ENCODE measurements around the gene FKRP.
"Not testable (repeated sequence)": the region's sequence is repeated elsewhere in the genome, so short reads cannot be mapped to it uniquely, and the experiment has no call there.

Gene FKRP

GRCh38 chr19:46788968-46789338 is 43.1 kb downstream of the FKRP start:
- Histone ChIP-seq H3K27me3 (replicated peaks; ENCODE audit: control insufficient read depth, insufficient read depth, low read length) (no peaks in the 10 kb centered on the region), H3K4me3 (ENCODE audit: low read length) (peak overlapping the region; percentile 53)

GRCh38 chr19:46789371-46789770 is 43.5 kb downstream of the FKRP start:
- no peak overlapping the region for H3K9ac ChIP-seq (ENCODE audit: low read length)
- no peak overlapping the region for H3K4me3 ChIP-seq (ENCODE audit: low read length)
- H3K27me3 ChIP-seq (replicated peaks; ENCODE audit: control insufficient read depth, insufficient read depth, low read length), result no peaks in the 10 kb centered on the region
- no peak for DNase-seq (ENCODE audit: low read depth)
- H3K9me3 ChIP-seq (ENCODE audit: control insufficient read depth, low read length), result no peaks in the 10 kb centered on the region
- H3K36me3 ChIP-seq (ENCODE audit: control insufficient read depth, insufficient read depth, low read length, severe bottlenecking), result peaks cover 11% of the 10 kb centered on the region
- H3K4me1 ChIP-seq (ENCODE audit: control insufficient read depth, insufficient read depth, low read length), result peaks cover 25% of the 10 kb centered on the region

More at GRCh38 chr19:46788968-46789338, 43.1 kb downstream of the FKRP start:
- DNase-seq (ENCODE audit: low read depth), result no peak
- peaks cover 14% of the 10 kb centered on the region for H3K36me3 ChIP-seq (ENCODE audit: control insufficient read depth, insufficient read depth, low read length, severe bottlenecking)
- H3K9me3 ChIP-seq (ENCODE audit: control insufficient read depth, low read length), result no peaks in the 10 kb centered on the region
- no peak overlapping the region for H3K9ac ChIP-seq (ENCODE audit: low read length)
- peaks cover 29% of the 10 kb centered on the region for H3K4me1 ChIP-seq (ENCODE audit: control insufficient read depth, insufficient read depth, low read length)

DNA sequence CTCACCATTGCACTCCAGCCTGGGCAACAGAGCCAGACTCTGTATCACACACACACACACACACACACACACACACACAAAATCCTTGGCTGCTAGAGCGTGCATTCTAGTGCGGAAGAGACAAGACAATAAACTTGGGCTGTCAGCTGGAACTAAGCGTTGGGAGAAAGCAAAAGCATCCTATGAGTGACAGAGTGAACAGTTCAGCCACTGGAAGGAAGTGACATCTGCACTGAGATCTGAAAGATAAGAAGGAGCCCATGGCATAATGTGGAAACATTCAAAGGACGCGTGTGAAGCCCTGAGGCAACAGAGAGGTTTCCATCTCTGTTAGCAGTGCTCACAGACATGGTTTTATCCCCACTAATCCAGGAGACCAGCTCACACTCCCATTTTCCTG is 46.1 kb downstream of the FKRP start:
- H3K4me3 ChIP-seq (ENCODE audit: low read length), result no peak overlapping the region
- no peaks in the 10 kb centered on the region for H3K36me3 ChIP-seq (ENCODE audit: control insufficient read depth, insufficient read depth, low read length, severe bottlenecking)
- no peak overlapping the region for H3K9ac ChIP-seq (ENCODE audit: low read length)
- no peaks in the 10 kb centered on the region for H3K9me3 ChIP-seq (ENCODE audit: control insufficient read depth, low read length)
- no peaks in the 10 kb centered on the region for H3K27me3 ChIP-seq (replicated peaks; ENCODE audit: control insufficient read depth, insufficient read depth, low read length)
- DNase-seq (ENCODE audit: low read depth), result no peak
- peaks cover 29% of the 10 kb centered on the region for H3K4me1 ChIP-seq (ENCODE audit: control insufficient read depth, insufficient read depth, low read length)

GRCh38 chr19:46797881-46798280 is 52.0 kb downstream of the FKRP start:
- Histone ChIP-seq H3K9me3 (ENCODE audit: control insufficient read depth, low read length) (no peaks in the 10 kb centered on the region), H3K36me3 (ENCODE audit: control insufficient read depth, insufficient read depth, low read length, severe bottlenecking) (no peaks in the 10 kb centered on the region), H3K9ac (ENCODE audit: low read length) (peak overlapping the region; percentile 8), H3K27me3 (replicated peaks; ENCODE audit: control insufficient read depth, insufficient read depth, low read length) (no peaks in the 10 kb centered on the region), H3K4me1 (ENCODE audit: control insufficient read depth, insufficient read depth, low read length) (peaks cover 28% of the 10 kb centered on the region), H3K4me3 (ENCODE audit: low read length) (no peak overlapping the region)
- DNase-seq (ENCODE audit: low read depth), result no peak

DNA sequence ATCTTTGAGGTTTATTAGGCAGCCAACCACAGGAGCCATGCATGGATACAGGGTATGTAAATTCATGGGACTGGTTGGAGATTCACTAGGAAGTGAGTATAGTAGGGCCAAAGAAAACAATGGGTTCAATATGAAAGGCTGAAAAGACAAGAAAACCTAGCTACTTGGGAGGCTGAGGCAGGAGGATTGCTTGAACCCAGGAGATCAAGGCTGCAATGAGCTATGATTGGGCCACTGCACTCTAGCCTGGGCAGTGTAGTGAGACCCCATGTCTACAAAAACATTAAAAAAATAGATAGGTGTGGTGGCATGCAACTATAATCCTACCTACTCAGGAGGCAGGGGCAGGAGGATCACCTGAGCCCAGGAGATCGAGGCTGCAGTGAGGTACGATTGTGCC is 52.9 kb downstream of the FKRP start:
- H3K9ac ChIP-seq (ENCODE audit: low read length), result no peak overlapping the region
- H3K36me3 ChIP-seq (ENCODE audit: control insufficient read depth, insufficient read depth, low read length, severe bottlenecking), result no peaks in the 10 kb centered on the region
- no peak overlapping the region for H3K4me3 ChIP-seq (ENCODE audit: low read length)
- no peaks in the 10 kb centered on the region for H3K27me3 ChIP-seq (replicated peaks; ENCODE audit: control insufficient read depth, insufficient read depth, low read length)
- DNase-seq (ENCODE audit: low read depth), result no peak
- no peaks in the 10 kb centered on the region for H3K9me3 ChIP-seq (ENCODE audit: control insufficient read depth, low read length)
- peaks cover 20% of the 10 kb centered on the region for H3K4me1 ChIP-seq (ENCODE audit: control insufficient read depth, insufficient read depth, low read length)

- Histone ChIP-seq H3K4me1 (ENCODE audit: control insufficient read depth, insufficient read depth, low read length) (peaks cover 13% of the 10 kb centered on the region), H3K9ac (ENCODE audit: low read length) (no peak overlapping the region), H3K4me3 (ENCODE audit: low read length) (no peak overlapping the region), H3K27me3 (replicated peaks; ENCODE audit: control insufficient read depth, insufficient read depth, low read length) (no peaks in the 10 kb centered on the region), H3K9me3 (ENCODE audit: control insufficient read depth, low read length) (no peaks in the 10 kb centered on the region), H3K36me3 (ENCODE audit: control insufficient read depth, insufficient read depth, low read length, severe bottlenecking) (no peaks in the 10 kb centered on the region)
- no peak for DNase-seq (ENCODE audit: low read depth)
Measured at GRCh38 chr19:46802152-46802551, 56.3 kb downstream of the FKRP start.

- H3K4me1 ChIP-seq (ENCODE audit: control insufficient read depth, insufficient read depth, low read length), result peaks cover 15% of the 10 kb centered on the region
Measured at GRCh38 chr19:46803555-46803954, 57.7 kb downstream of the FKRP start.

GRCh38 chr19:46804432-46804831 is 58.6 kb downstream of the FKRP start:
- not testable (repeated sequence) for H3K36me3 ChIP-seq (ENCODE audit: control insufficient read depth, insufficient read depth, low read length, severe bottlenecking); H3K27me3 ChIP-seq (replicated peaks; ENCODE audit: control insufficient read depth, insufficient read depth, low read length); H3K4me3 ChIP-seq (ENCODE audit: low read length); H3K9ac ChIP-seq (ENCODE audit: low read length); H3K9me3 ChIP-seq (ENCODE audit: control insufficient read depth, low read length); DNase-seq (ENCODE audit: low read depth)
- peaks cover 15% of the 10 kb centered on the region for H3K4me1 ChIP-seq (ENCODE audit: control insufficient read depth, insufficient read depth, low read length)

More at GRCh38 chr19:46803555-46803954, 57.7 kb downstream of the FKRP start:
- no peak overlapping the region for H3K9ac ChIP-seq (ENCODE audit: low read length)
- no peaks in the 10 kb centered on the region for H3K27me3 ChIP-seq (replicated peaks; ENCODE audit: control insufficient read depth, insufficient read depth, low read length)
- H3K36me3 ChIP-seq (ENCODE audit: control insufficient read depth, insufficient read depth, low read length, severe bottlenecking), result no peaks in the 10 kb centered on the region
- no peaks in the 10 kb centered on the region for H3K9me3 ChIP-seq (ENCODE audit: control insufficient read depth, low read length)
- DNase-seq (ENCODE audit: low read depth), result no peak
- H3K4me3 ChIP-seq (ENCODE audit: low read length), result no peak overlapping the region

DNA sequence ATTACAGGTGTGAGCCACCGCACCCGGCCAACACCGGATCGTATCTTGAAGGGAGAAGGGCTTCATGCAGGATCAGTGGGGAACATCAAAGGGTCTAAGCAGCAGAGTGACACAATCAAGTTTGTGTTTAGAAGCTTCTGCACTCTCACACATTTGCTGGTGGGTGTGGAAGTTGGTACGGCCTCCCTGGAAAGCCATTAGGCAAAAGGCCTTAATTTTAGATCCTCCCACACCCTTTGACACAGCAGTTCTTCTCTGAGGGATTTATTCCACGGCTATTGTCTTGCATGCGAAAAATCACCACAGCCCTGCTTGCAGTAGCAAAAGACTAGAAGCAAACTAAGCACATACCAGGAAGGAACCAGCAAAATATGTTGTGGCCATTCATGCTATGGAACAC is 60.8 kb downstream of the FKRP start:
- Histone ChIP-seq H3K4me1 (ENCODE audit: control insufficient read depth, insufficient read depth, low read length) (peaks cover 15% of the 10 kb centered on the region), H3K9ac (ENCODE audit: low read length) (peak overlapping the region; percentile 82), H3K36me3 (ENCODE audit: control insufficient read depth, insufficient read depth, low read length, severe bottlenecking) (no peaks in the 10 kb centered on the region), H3K9me3 (ENCODE audit: control insufficient read depth, low read length) (no peaks in the 10 kb centered on the region), H3K4me3 (ENCODE audit: low read length) (no peak overlapping the region), H3K27me3 (replicated peaks; ENCODE audit: control insufficient read depth, insufficient read depth, low read length) (no peaks in the 10 kb centered on the region)
- no peak for DNase-seq (ENCODE audit: low read depth)
